HG03565 (cell line): ENCODE data around the gene C5orf15.

Experiments
- ATAC-seq: cut with Tn5 transposase; IDR thresholded peaks from one replicate; pipeline ENCODE4 v1.9.1; 2021; ENCODE audit warnings: mild to moderate bottlenecking, moderate library complexity; ENCODE audit not compliant: unreplicated experiment

The C5orf15 gene

DNA sequence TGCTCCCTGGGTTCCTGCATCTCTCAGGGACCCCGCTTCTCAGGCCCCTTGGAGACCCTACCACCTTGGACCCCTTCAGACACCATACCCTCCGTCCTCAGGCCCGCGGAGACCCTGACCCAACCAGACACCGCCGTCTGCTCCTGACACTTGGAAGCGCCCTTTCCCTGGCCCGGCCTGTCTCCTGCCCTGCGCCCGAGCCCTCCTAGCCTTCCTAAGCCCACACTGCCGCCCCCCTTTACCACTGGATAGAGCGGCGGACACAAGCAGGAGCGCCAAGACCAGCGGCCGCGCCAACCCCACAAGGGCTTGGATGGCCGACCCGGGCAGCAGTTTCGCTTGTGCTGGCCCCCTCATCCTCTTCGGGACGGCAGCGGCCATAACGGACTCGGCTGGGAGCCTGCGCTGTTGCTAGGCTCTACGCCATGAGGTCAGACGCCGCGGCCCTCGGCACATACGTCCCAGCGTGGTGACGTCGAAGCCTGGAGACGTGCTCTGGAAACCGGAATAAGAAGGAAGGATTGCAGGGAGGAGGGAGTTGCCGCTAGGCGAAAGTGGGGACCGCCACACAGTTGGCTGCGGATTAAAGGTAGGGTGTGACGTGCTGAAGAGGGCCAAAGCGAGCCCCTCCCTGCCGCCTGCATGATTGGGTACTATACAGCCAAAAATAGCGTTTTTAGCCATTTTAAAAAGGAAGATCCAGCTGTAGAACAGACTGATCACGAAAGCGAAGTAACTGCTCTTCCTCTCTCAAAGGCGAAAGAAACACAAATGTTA is at the start of gene C5orf15:
TSS of gene C5orf15 (minus strand) at position 422 of the 777 bp plus-strand sequence. CDS start at position 381, 41 bp downstream.
- peak; percentile 94 for ATAC-seq

DNA sequence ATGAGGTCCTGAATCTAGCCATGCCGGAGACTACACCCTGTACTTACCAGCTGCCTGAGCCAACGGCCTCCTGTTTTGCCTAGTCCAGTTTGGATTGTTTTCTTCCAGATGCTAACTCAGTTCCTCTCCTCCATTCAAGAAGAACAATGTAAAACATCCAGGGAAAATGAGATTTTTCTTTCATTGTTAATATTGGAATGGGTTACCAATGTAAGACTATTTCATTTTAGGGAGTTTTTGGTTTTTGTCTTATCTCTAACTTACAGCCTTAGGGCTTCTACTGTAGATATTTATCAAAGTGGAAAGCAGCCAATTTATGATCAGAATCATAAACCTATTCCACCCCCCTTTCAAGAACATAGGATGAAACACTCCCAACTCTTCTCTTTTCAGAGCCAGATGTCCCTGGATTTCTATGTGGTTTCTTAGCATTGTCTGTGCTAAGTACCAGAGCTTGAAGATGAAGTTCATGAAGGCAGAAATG is 39.9 kb upstream of the C5orf15 start:
- ATAC-seq = no peak

DNA sequence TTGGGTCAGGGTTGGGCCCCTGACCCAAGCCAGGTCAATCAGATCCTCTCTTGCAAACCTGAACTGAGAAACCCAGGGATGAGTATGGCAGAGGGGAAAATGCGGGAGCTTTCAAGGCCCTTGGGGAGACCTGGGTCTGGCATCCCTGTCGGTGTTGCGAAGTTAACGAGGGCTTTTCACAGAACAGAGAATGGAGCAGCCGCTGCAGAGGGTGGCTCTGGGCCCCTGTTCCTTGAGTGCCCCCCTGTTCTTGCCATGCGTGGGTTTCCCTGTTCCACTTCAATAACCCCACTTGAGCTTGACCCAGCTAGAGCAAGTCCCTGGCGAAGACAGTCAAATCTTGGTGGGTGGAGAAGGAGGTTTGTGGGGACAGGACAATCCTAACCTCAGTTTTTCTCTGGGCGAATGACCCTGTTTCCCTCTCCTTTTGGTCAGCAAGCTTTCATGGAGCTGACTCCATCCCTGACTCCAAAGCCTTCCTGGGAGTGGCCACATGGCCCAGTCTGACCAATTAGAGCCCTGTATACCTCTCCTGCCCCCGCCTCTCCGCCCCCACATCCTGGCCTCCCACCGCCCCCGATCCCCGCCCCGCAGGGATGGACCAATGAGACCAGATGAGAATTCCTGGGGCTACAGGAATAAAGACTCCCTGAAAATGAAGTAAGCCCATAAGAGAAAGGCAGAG is 39.3 kb upstream of the C5orf15 start:
- no peak for ATAC-seq

DNA sequence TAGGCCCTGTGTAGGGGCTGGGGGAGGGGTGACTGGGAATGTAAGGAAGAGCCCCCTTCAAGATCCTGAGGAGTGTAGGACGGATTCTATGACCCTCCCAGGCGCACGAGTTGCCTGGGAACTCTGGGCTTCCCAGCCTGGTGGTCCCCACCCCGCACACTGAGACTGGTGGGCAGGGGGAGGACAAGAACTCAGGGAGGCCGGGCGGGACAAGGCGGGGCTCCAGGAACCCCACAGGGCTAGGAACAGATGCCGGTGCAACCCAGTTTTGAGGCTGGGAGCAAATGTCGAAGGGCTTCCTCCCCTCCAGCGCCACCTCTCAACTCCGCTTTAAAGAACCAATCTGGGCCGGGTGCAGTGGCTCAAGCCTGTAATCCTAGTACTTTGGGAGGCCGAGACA is 37.7 kb upstream of the C5orf15 start:
- no peak for ATAC-seq

DNA sequence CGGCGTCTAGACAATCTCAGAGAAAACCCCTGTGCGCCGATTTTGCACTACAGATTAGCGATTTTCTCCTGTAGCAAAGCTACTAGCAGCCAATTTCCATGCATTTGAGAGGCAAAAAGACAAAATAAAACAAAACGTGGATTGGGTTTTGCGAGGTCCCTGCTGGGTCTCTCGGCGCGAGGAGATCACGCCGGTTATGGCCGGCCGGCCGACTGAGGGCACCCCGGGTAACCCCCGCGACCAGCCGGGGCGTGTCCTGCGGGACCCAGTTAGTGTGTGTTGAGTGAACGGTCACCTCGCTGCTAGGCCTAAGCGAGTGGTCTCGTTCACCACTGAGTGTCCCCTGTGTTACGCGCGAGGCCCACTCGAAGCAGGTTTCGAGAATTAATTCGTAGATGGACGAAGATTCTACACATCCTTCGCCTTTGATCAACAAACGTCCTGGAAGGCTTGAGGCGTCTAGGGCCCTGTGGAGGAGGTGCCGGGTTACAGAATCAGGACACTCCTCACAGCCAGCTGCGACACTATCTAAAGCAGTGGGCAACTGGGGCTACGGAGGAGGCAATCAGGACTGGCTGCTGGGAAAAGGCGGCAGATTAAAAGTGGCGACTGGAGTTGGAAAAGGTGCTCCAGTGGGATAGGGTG is 37.1 kb upstream of the C5orf15 start:
- no peak for ATAC-seq

DNA sequence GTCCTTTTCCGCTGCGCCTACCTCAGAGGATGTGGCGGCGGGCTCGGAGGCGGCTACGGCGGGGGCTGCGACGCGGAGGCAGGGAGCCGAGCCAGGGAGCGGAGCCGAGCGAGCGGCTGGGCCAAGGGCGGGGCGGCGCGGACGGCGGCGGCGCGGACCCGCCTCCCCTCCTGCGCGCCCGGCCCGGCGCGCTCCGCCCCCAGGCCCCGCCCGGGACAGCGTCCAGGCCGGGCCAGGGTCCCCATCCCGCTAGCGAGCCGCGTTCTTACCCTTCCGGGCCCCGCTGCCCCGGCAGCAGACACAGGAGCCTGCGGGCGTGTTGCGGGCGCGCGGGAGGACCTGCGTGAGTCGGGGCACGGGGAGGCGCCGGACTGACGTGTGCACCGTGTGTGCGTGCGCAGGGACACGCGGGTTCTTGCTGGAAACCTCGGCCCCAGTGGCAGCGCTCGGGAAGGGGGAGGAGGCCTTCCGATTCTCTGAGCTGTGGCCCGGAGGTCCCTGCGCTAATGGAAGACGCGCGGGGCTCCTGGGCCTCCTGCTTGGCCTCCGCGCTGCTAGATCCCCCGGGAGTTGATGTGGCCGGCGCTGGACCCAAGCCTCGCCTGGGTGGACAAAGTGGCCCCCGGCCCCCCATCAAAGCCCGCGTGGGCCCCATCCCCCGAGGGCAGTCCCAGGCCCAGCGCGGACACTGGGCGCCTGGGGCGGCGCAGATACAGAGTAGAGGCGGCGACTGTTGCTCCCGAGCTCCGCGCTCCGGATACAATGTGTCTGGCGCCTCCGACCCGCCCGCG is 36.4 kb upstream of the C5orf15 start, which contains the start of gene VDAC1:
TSS of gene VDAC1 (minus strand) at position 350 of the 791 bp plus-strand sequence. CDS start 11,963 bp downstream, outside the sequence.
- peak; percentile 57 for ATAC-seq

DNA sequence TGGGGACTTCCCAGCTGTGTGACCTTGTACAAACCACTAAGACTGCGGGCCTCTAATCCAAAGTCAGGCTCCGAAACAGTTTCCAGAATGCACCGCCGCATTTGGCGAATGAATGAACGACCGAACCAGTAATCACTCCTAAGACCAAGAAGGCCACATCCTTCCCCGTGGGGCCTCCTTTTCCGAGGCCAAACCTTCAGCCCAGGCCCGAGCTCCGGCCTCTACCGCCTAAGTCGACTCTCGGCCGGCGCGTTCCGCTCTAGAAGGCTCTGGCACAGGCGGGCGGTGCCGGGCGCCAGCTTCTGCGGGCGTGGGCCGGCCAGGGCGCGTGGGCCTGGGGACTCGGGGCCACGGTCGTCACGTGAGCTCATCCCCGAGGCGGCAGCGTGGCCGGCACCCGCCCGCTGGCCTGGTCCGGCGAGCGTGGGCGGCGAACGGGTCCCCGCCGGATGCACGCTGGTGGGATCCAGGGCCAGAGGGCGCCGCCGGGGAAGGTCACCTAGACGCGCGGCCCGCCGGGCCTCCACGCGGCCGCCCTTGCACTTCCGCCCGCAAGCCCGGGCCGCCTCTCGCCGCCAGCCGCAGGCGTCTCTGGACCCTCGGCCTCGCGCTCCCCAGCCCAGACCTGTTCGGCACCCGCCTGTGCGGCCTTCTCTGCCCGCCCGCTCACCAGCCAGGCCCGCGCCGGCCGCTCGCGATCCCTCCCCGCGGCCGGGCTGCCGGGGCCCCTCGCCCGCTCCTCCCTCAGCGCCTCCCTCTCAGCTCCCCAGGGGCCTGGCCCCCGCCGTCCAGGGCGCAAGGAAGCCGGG is 35.6 kb upstream of the C5orf15 start:
- peak; percentile 28 for ATAC-seq

DNA sequence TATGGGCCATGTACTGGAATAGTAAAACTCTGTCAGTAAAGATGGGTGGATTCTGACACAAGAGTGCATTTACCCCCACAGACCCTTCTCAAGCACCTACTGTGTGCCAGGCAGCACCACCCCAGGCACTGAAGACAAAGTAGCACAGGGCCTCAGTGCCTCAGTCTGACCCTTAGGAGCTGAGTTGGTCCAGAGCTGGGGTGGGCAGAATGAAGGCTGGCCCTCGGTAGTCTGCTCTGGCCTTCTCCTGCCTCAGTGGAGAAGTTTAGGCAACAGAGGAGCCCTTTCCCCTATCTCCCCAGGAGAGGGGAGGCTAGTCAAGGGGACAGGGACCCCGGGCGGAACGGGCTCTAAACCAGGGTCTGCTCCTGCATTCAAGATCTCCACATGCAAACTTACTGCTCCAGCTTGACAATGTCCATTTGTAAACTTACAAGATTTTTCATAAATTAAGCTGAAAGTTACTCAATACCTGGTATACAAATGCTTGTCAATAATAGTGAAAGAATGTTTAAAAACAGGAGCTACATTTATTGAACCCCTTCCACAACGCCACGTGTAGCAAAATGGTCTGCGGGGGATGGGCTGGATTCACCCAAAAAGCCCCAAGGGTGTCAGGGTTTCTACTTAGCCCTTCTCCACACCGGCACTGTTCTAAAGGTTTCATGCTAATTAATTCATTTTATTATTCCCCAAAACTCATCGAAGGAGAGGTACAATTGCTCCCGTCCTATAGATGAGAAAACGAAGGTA is 34.8 kb upstream of the C5orf15 start:
- no peak for ATAC-seq

DNA sequence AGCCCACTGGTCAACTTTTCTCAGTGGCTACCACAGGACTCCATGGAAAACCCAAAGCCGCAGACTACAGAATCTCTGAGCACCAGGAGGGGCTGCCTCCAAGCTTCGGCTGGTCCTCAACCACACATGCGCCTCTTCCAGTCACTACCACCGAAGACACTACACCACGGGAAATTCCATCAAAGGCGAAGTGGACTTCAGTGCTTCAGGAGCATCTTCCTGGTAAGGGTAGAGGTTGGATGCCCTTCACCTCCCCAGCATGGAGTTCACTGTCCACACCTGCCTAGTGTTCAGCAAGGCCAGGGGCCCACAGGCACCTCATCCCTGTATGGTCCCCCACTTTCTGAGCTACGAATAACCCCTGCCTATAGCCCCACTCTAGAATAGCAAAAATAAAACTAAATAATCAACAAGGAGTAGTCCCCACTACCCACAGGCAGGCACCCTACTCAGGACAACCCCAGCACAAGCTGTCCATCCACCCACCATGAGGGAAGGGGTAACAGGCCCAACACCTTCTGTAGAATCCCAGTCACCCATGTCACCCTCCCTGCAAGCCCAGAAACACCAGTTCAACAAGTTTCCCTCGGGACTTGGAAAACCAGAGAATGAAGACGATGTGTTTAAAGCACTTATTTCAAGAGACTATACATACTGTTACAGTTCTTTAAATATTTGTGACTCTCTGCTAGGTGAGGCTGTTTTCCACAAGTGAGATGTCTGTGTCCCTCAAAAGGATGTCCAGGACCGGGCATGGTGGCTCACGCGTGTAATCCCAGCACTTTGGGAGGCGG is 33.7 kb upstream of the C5orf15 start:
- no peak for ATAC-seq

DNA sequence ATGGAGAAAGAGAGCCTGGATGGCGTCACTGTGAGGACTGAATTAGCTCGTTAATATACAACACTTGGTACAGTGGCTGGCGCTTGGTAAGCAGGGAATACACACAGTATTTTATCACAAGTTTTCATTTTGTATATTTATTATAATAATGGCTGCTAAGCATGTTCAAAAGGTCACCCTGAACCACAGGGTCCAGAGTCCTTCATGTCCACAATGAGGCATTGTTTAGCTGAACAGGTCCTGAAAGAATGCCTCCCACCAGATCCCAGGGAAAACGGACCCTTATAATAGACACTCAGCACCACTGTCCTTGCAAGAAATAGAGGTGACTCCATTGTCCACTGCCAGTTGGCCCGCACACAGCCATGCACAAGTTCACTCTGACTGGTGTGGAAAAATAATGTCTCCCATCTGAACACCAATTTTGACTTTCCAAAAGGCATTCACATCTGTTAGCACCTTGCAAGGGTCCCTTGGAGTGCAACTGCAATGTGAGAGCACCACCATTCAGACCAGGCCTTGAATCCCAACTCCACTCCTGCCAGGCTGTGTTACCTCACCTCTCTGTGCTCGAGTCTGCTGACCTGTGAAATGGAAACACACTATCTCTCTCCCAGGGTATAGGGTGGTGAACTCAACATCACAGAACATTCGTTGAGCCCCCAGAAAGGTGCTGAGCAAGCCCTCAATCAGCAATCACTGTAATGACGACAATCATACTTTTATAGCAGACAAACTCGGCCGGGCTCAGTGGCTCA is 32.5 kb upstream of the C5orf15 start:
- ATAC-seq = no peak

DNA sequence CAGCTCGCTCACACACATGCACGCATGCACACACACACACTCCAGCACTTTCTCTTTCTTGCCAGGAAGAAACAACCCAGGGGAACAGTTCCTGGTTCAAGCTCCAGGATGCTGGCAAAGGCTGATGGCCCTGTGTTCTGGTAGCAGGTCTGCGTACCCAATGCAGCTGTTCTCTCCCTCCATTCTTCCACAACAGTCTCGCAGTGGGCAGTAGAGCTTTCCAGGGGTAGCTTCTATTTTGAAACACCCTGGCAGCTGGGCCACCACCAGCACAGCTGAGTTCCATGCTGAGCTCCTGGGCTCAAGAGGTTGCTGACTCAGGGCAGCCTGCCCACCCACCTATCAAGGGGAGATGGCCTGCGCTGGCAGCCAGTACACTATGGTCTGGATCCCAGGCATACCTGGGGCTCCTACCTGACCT is 31.7 kb upstream of the C5orf15 start:
- ATAC-seq = no peak

DNA sequence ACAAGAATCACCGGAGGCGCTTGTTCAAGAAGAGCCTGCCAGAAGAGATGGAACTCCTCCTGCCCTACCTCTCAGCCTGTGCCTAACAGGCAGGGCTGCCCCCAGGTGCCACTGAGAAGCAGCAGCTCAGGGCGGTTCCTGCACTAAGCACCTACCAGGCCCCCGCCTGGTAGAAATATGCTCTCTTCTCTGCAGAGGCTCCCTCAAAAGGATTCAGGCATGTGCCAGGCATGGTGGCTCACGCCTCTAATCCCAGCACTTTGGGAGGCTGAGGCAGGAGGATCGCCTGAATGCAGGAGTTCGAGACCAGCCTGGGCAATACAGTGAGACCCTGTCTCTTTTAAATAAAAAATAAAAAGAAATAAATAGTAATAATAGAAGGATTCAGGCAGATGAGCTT is 30.4 kb upstream of the C5orf15 start:
- ATAC-seq = no peak

DNA sequence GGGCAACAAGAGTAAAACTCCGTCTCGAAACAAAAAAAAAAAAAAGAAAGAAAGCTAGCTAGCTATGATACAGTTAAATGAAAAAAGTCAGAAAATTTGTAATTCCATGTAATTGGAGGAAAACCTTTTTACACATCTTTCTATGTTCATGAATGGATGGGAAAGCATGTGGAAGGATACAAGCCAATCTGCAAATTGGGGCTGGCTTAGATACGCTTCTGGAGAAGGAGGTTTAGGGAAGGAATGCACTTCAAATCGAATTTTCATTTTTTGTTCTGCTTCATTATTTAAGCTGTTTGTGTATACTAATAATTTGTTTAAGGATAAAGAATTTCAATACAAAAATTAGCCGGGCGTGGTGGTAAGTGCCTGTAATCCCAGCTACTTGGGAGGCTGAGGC is 29.6 kb upstream of the C5orf15 start:
- no peak for ATAC-seq

DNA sequence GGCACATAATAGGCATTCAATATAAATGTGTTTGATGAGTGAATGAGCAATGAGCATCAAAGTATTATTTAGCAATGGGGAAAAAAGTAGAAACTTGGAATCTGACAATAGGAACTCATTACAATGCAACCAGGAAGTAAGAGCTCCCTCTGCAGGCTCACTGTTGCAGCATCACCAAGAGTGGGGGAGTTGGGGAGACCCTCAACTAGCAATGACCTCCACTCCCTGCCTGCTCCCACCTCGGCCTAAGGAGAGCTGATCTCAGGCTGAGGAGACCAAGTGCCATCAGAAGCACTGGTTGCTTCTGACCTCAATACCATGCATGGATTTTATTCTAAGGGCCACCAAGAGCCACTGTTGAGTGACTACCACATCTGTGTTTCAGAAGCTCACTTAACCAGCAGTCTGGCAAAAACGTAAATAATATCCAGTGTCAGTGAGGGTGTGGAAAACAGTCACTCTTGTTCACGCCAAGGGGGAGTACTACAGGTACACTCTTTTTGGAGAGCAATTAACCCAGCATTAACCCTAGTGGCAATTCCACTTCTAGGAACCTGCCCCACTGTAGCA is 28.3 kb upstream of the C5orf15 start:
- no peak for ATAC-seq

DNA sequence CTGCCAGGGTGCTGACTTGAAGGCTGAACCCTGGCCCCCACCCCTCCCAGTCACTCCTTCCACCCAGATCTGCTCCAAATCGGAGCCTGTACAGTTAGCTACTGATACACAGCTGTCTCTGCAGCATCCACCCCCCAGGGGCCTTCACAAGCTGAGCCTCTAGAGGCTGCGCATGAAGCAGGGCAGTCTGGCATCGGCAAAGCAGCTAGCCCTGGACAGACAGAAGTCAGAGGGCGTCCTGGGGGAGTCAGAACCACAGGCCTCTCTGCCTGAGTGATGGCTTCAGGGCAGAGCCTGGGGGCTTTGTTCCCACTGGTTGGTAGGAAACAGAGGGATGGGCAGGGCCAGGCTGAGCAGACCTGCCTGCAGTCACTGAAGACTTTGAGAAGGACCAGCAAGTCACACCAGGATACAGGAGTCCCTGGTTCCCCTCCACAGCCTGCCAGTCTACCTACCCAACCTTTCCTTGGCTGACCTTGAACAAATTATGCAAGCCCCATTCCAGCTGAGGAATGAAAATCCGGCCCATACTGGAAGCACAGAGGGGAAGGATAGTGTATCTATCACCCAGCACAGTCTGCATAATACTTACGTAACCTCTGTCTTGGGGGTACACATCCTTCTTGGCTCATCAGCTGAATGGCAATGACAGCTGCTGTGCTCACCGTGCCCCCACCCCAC is 27.6 kb upstream of the C5orf15 start:
- ATAC-seq = no peak

DNA sequence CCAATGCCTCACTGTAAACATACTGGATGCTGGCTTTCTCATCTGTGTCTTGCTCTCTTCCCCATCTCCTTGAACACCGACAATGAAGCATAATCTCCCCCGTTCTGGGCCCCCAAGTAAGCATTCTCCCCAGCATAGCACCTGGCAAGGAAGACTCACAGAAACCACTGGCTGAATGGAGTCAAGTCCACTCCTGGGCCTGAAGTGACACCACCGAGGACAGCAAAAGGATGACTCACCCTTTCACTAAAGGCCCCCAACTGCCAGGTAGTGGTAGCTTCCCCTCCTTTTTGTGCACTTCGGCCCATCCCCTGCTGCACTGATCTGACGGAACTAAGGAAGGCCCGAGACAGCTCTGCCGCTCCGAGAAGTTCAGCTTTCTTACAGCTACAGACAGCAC is 26.9 kb upstream of the C5orf15 start:
- ATAC-seq = no peak

DNA sequence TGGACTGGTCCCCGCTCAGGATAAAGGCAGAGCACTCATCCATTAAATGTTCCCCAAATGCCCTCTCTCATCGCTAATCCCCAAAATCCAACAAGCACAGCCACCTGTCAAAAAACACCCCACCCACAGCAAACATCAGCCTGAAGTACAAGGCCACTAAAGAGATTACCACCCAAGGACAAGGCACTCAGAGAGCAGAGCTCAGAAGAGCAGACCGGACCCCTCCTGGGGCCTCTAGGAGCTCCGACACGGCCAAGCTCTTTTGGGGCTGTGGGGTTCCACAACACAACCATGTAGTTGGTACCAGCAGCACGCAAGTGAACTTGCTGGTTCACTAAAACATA is 26.5 kb upstream of the C5orf15 start:
- no peak for ATAC-seq
